Activated CD8-positive, alpha-beta memory T cell treated with anti-CD3 and anti-CD28 coated beads, Interleukin-2, amount 50 U/mL, for 24 hours (primary cell): ENCODE results near the gene IMMP2L.

Experiments used
- DNase-seq: peaks from one replicate; pipeline ENCODE4 v3.0.0-alpha.2; 2020; ENCODE audit errors: extremely low read depth

The IMMP2L gene

DNA sequence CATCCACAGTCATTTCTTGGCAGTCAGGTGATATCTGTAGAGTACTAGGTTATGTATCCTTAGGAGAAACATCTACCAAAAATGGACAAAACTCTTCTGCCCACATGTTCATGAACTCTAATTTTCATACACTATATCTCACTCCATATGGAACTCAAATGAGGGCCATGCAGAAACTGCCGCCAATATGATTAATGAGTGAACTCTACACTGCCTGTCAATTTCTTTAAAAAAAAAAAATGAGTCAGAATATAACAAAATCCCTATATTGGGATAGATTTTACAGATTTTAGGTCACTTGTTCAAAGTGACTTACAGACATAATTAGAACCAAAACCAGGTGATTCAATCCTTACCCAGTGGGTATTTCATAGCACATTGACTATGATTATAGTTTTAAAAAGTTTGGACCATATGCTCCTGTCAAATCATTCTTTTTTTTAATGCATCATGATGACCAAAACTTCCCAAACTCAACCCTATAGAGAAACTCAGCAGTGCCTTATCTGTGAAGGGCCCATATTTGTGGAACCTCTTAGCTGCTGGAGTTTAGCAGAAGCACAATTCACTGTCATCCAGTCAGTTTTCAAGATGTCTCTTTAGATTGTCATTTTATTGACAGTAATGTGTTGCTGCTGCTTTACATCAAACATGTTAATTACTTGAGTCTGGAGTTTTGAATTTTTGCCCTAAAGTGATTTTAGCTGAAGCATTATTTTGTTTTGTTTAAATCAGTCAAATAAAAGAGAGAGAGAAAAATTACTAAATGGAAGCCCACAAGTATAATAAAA, 460.2 kb downstream of the IMMP2L start:
- no peak for DNase-seq

DNA sequence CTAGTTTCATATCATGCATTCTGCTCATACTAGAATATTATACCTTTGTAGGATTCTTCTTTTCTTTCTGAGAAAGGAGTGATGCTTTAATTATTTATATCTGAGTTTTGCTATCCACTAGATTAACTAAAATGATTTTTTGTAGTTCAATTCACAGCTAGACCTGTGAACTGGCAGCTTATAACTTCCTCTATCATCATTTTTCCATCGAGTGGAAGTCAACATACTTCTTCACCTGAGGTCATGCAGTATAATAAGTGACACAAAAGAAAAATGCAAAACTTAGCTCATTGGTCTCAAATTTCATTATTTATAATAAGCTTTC, 463.4 kb downstream of the IMMP2L start:
- DNase-seq = no peak

DNA sequence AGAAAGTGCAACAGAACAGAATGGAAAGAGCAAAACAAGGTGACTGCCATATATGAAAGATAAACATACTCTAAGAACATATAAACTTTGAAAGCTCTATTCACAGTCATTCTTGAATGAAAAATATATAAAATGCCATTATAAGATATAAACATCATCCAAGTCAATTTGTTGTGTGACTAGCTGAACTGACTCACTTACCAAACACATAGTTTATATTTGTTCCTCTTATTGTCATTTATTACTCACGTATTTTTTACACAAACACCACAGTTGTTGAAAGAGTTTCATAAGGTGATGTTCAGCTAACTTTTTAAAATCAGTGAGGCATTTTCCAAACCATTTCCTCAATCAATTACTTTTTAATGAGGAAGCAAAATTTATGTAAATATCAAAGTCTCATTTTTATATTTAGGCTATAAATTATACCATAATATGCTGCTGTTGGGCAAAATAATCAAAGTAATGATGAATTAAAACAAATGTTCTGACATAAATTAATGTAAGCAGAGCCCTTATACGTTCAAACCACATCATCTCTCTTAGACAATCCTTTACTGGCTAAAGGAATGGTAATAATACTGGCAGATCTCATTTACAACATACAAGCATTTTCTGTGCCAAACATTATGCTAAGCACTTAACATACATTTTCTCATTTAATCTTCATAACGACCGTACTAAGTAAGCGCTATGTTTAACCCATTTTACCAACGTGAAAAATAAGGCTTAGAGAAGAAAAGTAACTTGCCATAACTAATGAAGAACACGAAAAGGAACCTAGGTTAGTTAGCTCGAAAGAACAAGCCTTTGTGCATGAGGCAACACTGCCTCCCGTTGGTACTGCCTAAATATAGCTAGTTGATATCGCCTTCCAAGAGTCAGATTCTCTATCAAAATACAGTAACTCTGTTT, 464.0 kb downstream of the IMMP2L start:
- DNase-seq = peak; percentile 23

DNA sequence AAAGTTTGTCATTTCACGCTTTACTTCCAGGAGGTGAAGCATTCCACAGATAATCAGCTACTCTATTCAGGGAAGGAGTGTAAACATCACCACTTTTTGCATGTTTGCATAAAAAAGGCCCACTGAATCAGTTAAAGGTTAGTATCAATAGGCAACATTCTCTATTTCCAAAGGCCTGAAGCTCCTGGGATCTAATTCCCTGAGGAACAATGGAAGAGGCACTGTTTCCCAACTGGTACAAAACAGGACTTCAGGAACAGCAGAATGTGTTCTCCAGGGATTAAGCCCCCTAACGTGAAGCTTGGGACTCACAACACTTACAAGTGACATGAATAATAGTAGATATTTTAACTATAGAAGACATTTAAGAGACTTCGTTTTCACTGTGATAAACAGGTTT, 465.3 kb downstream of the IMMP2L start:
- no peak for DNase-seq

DNA sequence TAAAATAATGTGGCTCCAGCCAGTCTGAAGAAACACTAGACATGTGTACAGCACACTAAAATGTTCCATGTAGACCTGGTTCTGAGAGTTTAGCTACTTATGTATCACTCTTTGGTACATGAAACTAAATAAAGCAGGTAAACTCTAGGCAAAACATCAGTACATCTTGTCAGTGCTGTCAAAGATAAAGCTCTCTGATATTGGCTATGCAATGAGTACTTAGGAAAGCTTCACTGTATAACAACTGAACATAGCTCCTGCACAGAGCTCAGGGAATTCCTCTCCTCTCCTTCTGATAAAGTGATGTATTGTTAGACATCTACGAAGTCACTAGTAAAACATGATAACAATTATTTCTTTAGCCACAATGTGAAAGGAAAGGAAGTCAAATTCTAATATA, 467.9 kb downstream of the IMMP2L start:
- DNase-seq = no peak

DNA sequence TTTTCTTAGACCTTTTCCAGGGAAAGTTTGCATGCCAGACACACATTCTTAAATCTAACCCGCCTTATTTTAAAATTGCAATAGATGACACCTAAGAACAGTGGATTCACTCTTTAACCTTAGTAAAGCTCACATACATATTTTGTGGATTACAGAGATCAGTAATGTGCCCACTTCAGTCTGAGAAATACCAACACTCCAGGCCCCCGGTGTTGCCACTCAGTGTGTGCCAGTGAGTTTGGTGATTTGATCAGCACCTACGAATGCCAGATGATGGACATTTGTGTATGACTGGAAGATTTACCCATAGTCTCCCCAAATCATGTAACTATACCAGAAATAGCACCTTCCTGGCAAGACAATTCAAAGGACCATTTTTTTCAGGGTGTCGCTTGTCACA, 468.8 kb downstream of the IMMP2L start:
- no peak for DNase-seq

DNA sequence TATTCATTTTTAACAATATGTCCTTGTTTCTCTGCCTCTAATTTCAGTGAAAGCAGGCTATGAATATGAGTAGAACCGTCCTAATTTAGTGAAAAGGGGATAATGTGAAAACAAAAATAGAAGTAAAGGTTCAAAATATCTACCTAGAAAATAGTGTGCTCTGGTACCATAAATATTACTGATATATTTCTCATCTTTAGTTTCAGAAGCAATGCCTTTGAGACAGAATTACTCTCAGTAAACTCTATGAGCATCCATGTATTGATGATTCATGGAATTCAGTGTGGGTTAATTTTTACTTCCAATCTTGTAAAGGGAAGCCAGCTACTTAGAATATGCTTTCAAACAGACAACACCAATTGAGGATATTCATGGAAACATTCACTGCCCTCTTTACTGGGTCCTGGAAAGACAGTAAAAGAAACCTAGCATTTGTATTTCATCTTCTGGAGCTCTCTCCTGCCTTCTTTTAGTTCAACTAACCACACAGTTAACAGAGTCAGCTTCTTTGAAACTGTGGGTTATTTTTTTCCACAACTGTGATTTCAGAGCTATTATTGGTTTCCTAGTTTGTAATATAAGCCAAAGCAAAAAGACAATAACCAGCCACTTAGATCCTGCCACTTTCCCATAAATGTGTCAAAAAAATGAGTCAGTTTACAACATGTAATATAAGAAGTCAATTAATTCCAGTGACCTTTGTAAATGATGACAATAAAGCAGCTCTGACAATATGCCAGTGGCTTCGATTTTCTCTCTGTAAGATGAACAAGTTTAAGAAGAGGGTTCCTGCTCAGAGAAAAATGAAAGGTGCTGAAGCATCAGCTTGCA, 469.7 kb downstream of the IMMP2L start:
- DNase-seq = no peak

DNA sequence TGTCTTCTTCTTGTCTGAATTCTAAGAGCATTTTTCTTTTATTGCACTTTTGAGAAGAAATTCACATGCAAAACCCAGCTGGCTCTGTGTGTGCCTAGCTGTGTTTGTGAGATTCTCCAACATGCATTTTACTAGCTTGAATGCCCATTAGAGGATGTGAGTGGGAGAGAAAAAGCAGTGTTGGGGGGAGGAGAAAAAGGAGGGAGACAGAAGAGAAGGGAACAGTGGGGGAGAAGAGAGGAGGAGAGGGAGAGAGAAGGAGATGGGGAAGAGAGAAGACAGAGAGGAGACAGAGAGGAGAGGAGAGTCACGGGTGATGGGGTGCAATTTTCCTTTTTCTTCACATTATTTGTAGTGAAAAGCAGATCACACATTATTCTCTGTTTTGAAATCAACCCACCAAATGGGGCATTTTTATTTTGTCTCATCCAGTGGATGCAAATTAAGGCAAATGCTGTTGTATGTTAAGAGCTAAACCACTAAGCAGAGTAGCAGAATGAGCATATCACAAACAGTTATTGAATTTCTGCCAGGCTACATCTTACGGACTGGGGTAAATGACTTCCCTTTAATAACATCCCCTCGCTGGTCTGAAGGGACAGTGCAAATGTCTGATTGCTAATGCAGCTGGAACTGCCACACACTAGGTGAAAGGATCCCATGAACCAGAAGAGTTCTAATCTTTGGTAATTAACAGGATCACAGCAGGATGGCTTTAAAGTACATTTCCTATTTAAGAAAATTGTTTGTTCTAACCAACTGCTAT, 470.5 kb downstream of the IMMP2L start:
- no peak for DNase-seq

DNA sequence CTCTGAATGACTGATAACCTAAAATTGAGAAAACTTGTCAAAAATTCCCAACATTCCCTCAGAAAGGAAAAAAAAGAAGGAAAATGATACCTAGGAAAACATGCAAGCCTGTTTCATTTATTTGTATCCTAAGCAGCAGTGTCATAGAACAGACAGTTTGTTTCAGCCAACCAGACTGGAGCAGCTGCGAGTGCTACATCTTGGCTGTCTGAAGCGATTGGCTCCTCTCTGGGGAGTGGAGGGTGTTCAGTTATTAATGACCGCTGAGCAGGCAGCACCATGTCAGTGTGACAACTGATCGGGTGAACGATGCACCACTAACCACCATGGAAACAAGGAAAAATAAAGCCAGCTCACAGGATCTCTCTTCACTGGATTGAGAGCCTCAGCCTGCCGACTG, 471.4 kb downstream of the IMMP2L start, which contains the start of gene LRRN3:
Gene LRRN3 (plus strand): TSS at position 282 of the 400 bp plus-strand sequence. CDS start 31,646 bp downstream, outside the sequence.
- no peak for DNase-seq

DNA sequence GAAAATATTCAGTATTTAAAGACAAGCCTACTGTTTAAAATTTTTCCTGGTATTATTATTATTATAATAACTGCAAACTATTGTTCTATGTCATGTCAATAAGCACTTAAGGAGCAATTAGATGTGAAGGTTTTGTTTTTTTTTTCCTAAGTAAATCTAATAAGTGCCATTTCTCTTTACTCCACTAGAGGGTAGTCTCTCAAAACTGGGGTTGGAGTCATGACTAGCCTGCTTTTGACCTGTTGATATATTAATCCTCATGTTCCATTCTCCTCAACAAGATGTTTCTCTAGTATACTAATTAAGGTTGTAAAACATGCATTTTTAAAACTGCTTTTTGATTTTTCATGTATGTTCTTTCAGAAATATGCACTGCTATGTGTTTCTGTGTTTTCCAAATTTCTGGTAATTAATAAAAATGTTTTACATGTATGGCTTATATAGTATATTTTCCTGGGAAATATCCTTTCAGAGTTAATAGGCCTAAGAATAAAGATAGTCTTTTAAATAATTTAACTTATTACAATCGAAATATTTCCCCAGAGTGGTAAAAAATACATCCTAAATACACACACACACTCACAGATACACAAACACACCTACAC, 472.4 kb downstream of the IMMP2L start:
- no peak for DNase-seq

DNA sequence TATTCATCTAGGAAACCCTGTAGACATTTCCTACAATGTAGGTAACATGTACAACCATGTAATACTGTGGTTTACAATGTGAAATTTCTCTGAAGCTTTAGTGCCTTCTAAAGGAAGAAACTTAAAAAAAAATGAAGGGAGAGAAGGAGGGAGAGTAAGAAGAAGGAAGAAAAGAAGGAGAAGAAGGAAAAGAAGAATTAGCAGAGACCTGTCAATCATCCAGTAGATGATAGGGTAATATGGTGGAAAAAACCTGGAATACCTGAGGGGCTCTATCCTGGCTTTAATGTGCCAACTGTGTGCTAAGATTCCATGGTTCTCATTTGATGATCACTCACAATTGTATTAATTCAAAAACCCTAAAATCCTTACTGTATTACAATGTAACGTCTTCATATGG, 474.0 kb downstream of the IMMP2L start:
- no peak for DNase-seq

DNA sequence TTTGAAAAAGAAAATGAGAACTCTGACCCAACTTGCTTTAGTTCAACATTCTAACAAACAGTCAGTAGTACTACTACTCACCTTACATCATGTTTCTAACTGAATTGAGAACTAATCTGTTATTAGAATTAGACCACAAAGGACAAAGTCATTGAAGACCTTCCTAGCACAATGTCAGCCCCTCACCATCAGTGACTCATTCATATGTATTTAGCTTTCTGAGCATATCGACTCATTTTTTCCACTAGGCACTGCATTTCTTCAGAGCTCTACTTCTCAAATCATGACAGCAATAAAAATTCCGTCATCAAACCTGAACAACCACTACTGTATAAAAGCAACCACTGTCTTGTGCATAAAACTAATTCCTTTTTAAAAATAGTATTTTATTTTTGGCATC, 475.8 kb downstream of the IMMP2L start:
- DNase-seq = no peak

DNA sequence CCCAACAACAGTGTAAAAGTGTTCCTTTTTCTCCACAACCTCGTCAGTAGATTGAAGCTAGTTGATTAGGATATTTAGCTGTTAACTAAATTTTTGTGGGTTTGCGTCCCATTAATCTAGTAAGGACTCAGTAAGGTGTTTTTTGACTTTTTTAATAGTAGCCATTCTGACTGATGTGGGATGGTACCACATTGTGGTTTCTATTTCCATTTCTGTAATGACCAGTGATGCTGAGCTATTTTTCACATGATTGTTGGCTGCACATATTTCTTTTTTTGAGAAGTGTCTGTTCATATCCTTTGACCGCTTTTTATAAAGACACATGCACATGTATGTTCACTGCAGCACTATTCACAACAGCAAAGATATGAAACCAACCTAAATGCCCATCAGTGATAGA, 476.9 kb downstream of the IMMP2L start:
- DNase-seq = no peak

DNA sequence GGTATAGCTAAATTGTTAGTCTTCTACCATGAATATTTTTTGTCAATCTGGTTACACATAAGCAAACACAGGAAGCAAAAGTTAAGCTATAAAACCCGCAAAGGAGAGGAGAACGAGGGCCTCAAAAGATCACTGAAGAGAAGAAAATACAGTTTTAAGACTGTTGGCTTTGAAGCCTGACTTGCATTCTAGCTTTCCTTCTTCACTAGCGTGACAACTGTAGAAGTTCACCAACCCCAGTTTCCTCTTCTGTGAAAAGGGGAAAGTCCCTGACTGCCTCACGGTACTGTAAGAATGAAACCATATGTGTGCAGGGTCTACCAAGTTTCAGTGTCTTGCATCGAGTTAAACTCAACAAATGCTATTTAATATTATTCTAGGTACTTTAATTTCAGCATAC, 478.9 kb downstream of the IMMP2L start:
- DNase-seq = peak; percentile 17

DNA sequence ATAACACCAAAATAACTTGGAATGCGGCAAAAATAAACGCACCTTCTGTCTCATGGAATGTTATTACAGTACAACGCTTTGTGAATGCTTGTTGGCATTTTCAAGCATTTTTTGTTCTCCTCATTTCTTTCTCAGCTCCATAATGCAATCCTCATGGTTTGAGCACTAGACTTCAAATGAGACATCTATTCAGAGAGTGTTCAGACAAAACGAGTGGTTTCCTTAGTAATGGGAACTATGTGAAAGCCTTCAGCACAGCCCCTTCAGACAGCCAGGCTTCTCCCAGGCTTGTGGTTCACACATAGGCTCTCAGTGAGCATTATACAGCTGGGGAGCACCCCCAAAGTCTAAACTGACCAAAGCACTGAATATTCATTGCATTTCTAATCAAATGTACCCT, 479.9 kb downstream of the IMMP2L start:
- DNase-seq = no peak

DNA sequence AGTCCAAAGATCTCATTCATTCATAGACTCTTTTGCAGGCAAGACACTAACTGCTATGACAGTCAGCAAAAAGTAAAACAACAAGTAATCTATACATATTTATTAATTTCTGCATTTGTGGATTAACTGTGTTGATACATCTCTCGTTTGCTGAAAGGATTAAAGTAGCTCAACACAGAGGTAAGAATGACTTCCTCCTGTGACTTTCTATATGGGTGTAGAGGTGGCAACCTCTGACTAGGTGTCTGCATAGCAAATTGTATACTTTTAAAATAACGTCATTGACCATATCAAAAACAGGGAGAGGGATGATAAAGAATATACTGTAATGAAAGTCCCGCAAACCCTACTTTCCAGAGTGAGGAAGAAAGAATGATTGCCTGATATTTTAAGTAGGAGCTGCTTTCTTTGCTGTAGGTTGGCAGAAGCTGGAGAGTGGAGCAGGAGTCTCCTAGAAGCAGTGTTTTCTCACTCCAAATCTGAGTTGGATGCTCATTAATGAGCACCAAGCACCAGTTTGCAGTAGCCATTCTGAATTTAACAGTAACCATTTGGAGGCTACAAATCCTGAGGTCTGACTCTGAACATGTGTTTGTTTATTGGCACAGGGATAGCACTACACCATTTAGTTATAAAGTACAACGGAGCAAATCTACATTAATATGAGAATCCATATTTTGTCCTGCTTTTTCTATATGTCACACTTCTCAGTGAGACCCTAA, 480.6 kb downstream of the IMMP2L start:
- DNase-seq = no peak

DNA sequence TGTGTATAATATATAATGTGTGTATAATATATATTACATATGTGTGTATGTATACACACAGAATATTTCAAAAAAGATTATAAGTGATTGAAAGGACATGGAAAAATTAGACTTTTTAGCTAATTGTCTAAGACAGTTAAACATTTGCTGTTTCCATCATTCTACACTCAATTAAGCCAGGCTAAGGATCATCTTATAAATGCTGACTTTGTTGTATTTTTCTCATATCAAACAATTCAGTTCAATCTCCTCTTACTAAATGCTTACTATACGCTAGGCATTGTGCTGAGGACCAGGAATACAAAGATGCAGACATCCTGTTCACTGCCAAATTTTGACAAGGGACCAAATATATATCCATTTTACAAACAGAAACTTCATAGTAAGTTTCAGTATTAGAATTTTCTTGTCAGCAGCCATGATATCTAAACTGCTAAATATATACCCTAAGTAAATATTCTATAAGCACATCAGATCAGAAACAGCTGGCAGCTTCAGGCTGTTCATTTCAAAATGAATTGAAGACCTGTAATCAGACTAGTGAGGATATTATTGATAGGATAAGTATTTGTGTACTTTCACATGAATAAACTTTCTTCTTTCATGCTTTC, 481.7 kb downstream of the IMMP2L start:
- no peak for DNase-seq

DNA sequence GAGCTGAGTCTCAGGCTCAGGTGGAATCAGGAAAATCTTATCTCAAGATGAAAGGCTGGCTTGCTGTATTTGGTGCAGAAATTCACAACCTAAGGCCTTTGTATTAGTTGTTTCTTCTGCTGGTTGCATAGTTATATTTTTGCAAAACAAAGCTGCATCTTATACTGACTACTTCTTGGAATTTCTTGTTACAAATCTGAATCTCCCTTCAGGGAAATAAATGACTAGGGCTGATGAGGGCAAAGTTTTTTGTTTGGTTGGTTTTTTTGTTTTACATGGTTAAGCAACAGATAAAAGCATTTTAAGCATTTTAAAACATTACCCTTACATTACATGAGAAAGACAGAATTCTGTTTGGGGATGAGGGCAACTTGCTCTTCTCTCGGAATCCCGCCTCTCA, 485.3 kb downstream of the IMMP2L start:
- DNase-seq = no peak

DNA sequence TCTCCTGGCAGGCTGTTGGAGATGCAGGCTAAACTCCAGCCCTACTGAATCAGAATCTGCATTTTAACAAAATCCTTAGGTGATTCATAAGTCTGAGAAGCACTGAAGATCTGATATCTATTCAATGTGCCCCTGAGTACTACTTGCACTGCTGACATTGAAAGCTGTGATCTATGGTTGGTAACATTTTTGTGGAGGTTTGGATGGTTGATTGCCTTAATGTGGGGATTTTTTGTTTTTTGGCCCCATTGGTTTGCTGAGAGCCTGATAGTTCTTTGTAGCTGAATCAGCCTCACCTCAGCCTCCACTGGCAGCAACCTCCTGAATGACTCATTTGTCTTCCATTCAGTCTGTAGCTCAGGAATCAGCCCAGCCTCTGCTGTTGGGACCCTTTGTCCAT, 486.1 kb downstream of the IMMP2L start:
- DNase-seq = no peak

DNA sequence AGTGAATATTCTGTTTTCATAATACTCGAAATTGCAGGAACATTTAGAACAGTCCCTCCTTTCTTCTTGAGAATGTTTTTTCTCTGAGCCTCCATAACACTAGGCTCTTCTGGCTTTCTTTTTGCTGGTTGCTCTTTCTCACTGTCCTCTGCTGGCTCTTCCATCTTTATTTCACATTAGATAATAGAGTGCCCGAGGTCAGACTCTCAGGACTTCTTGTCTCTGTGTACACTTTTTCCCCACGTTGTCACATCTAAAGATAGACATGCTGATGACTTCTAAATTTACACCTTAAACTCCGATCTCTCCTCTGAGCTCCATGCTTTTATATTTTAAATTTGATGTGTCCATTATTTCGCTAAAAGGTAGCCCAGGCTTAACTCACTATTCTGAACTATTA, 486.8 kb downstream of the IMMP2L start:
- no peak for DNase-seq
